Endothelial cell of umbilical vein (primary cell): ENCODE data around the gene PBX2. TPM values are rescaled to one million over a fixed set of nuclear protein-coding genes. Genes with fewer than 3 reads are reported as not detected.

Experiments used
- BruUV-seq: library from RNA; stranded (reverse); fragments of 400-500 nt; replicated peaks from 2 replicates; lab custom pipeline; 2021; lab: Mats Ljungman, UMichigan
- CTCF ChIA-PET: fragments of 300-600, 350-600 bp; sonication (Branson Sonifier 250); formaldehyde crosslinking; loops from one replicate; lab custom pipeline; 2021; ENCODE audit warnings: antibody characterized with exemption, inconsistent platforms; lab: Charles Lee
- POLR2A ChIA-PET: fragments of 300-600, 350-600 bp; sonication (Branson Sonifier 250); formaldehyde crosslinking; loops from one replicate; lab custom pipeline; 2021; ENCODE audit warnings: antibody characterized with exemption, inconsistent platforms; lab: Charles Lee
- DNase-seq: peaks from one replicate; pipeline ENCODE4 v3.0.0-alpha.2; 2011; ENCODE audit warnings: low read depth, low spot score
- FAIRE-seq: peaks from 2 replicates; lab custom pipeline; 2011; peaks lifted over from hg19 to GRCh38; lab: Jason Lieb, UNC
- H2AFZ ChIP-seq: 2 replicates; pipeline ENCODE4 v1.6.0; 2012; ENCODE audit warnings: low read depth, low read length, control low read depth, inconsistent platforms
- H3K27ac ChIP-seq: 2 replicates; pipeline ENCODE4 v1.5.1; 2011; ENCODE audit warnings: low read depth, mild to moderate bottlenecking, control low read depth, low read length, moderate library complexity; ENCODE audit not compliant: insufficient read depth
- H3K27me3 ChIP-seq, 2 experiments: 2 replicates each; pipeline versions ENCODE4 v1.6.0 to v1.6.1; 2011; ENCODE audit warnings: low read length in 2 of 2, mixed read lengths in 1 of 2; ENCODE audit not compliant: control insufficient read depth in 2 of 2, insufficient read depth in 2 of 2
- H3K36me3 ChIP-seq, 2 experiments: 2 replicates in 1 of 2; 3 replicates in 1 of 2; pipeline ENCODE4 v1.5.1; 2011; ENCODE audit warnings: low read length in 2 of 2, mild to moderate bottlenecking in 1 of 2, moderate library complexity in 1 of 2; ENCODE audit not compliant: control insufficient read depth in 2 of 2, insufficient read depth in 2 of 2; ENCODE audit errors: extremely low read depth in 1 of 2
- H3K4me1 ChIP-seq: 3 replicates; pipeline ENCODE4 v1.5.1; 2011; ENCODE audit warnings: mild to moderate bottlenecking, low read length; ENCODE audit not compliant: control insufficient read depth, insufficient read depth; ENCODE audit errors: extremely low read depth
- H3K4me2 ChIP-seq: 2 replicates; pipeline ENCODE4 v1.6.1; 2011; ENCODE audit warnings: low read length, control low read depth, mixed read lengths; ENCODE audit not compliant: insufficient read depth
- H3K4me3 ChIP-seq, 3 experiments: fragments of 200-600 bp in 1 of 3; sonication (generic), shearing (Covaris generic) in 1 of 3; replicated peaks in 1 of 3; 2 replicates each; pipeline ENCODE4 v1.5.1; 2011 to 2016; ENCODE audit warnings: control low read depth in 3 of 3, low read length in 3 of 3, mild to moderate bottlenecking in 2 of 3, inconsistent platforms in 1 of 3, low read depth in 1 of 3, moderate library complexity in 1 of 3; ENCODE audit not compliant: insufficient read depth in 1 of 3
- H3K79me2 ChIP-seq: 2 replicates; pipeline ENCODE4 v1.6.0; 2012; ENCODE audit warnings: low read length, inconsistent platforms; ENCODE audit not compliant: control insufficient read depth, insufficient read depth
- H3K9ac ChIP-seq: replicated peaks from 2 replicates; pipeline ENCODE3; 2011; ENCODE audit warnings: low read length, control low read depth; ENCODE audit not compliant: insufficient read depth; ENCODE audit errors: extremely low read depth
- H3K9me1 ChIP-seq: replicated peaks from 3 replicates; pipeline ENCODE4 v1.6.0; 2011; ENCODE audit warnings: mild to moderate bottlenecking, low read length; ENCODE audit not compliant: control insufficient read depth, insufficient read depth; ENCODE audit errors: extremely low read depth
- H3K9me3 ChIP-seq: replicated peaks from 2 replicates; pipeline ENCODE4 v1.5.1; 2012; ENCODE audit warnings: low read length, inconsistent platforms; ENCODE audit not compliant: control insufficient read depth, insufficient read depth
- H4K20me1 ChIP-seq: replicated peaks from 2 replicates; pipeline ENCODE3; 2011; ENCODE audit warnings: mild to moderate bottlenecking, low read length; ENCODE audit not compliant: control insufficient read depth, insufficient read depth; ENCODE audit errors: extremely low read depth
- CTCF ChIP-seq, 2 donors: IDR thresholded peaks; 1 replicate in 1 of 2; 2 replicates in 1 of 2; pipeline ENCODE4 v1.5.1; 2011; ENCODE audit warnings: low read length in 2 of 2, mild to moderate bottlenecking in 2 of 2, moderate library complexity in 2 of 2, control low read depth in 1 of 2, inconsistent platforms in 1 of 2, low read depth in 1 of 2; ENCODE audit not compliant: insufficient read depth in 1 of 2; ENCODE audit errors: extremely low read depth in 1 of 2
- GATA2 ChIP-seq: IDR thresholded peaks from 2 replicates; pipeline ENCODE4 v1.7.0; 2011; ENCODE audit warnings: low read depth, mild to moderate bottlenecking, moderate library complexity, mixed read lengths, low read length; ENCODE audit not compliant: insufficient read length, insufficient read depth
- JUN ChIP-seq: IDR thresholded peaks from 2 replicates; pipeline ENCODE4 v1.6.1; 2011; ENCODE audit warnings: borderline replicate concordance, low read depth; ENCODE audit not compliant: insufficient read length, insufficient read depth
- MYC ChIP-seq: IDR thresholded peaks from one replicate; pipeline ENCODE4 v1.6.1; 2011; ENCODE audit warnings: mild to moderate bottlenecking, low read depth, low read length
- POLR2A ChIP-seq: IDR thresholded peaks from 2 replicates; pipeline ENCODE4 v1.6.1; 2012; ENCODE audit warnings: low read depth, mild to moderate bottlenecking, control low read depth, low read length
- POLR2AphosphoS5 ChIP-seq: IDR thresholded peaks from 2 replicates; pipeline ENCODE4 v1.6.1; 2012; ENCODE audit warnings: low read depth, mild to moderate bottlenecking, control low read depth, low read length, moderate library complexity; ENCODE audit not compliant: insufficient read depth
- dilution Hi-C: fragments of 300-500 bp; cut with MboI; formaldehyde crosslinking; loops from one replicate; pipeline ENCODE4 v1.15.0; 2019; ENCODE audit warnings: low sequenced_read_pairs; ENCODE audit not compliant: extremely low pct_ligation_motif_present
- intact Hi-C: fragments of 100-400 bp; cut with micrococcal nuclease; formaldehyde crosslinking; loops from one replicate; pipeline ENCODE4 v1.10.0; 2022
- polyA plus RNA-seq, 4 experiments: library from polyadenylated mRNA; depleted of rRNA in 3 of 4; stranded (reverse) in 3 of 4; unstranded in 1 of 4; fragments of >200 nt; gene quantifications; 2 replicates each; pipeline versions ENCODE4 v1.2.1 to v1.2.3, GENCODE V29; 2011 to 2012; ENCODE audit warnings: missing spikeins in 1 of 4
- total RNA-seq: library from RNA; stranded (reverse); gene quantifications from 2 replicates; pipeline ENCODE4 v1.2.3, GENCODE V29; 2021

Gene PBX2
- total and polyA plus RNA-seq, 2 donors (not counting 3 experiments of a cell fraction or from before 2014, with no cell fraction given) = 82.3 to 100 TPM

GRCh38 chr6:32177788-32178546 is 12.0 kb downstream of the PBX2 start, which contains the start of gene RNF5:
TSS of gene RNF5 (plus strand) at chr6:32178405. CDS start at chr6:32178512, 107 bp downstream.
- peaks cover 3 to 17% of the 10 kb centered on the region in 2 experiments for H3K36me3 ChIP-seq
- peaks cover 21% of the 10 kb centered on the region for H3K79me2 ChIP-seq
- POLR2A ChIA-PET = interaction anchor here (1.2 to 1.7 kb wide), 3 partner anchors 12 to 19 kb away, joined by 4 to 9 read pairs (median 5); partner anchors contain the start of gene PBX2
- H3K9me3 ChIP-seq = no peaks in the 10 kb centered on the region
- peaks cover 30% of the 10 kb centered on the region for H3K4me1 ChIP-seq
- H3K9me1 ChIP-seq = no peaks in the 10 kb centered on the region
- peak within 1 kb of the TSS; percentile 83 for H3K4me2 ChIP-seq
- FAIRE-seq = peak; percentile 100
- dilution Hi-C loops (no loop called here), intact Hi-C loops (loop anchor here (1.0 to 5.0 kb wide), 4 partner anchors 12 to 794 kb away; partner anchors contain the start of genes NELFE, PBX2 and SKIC2)
- TF ChIP-seq GATA2 (no peak), POLR2AphosphoS5 (peak; percentile 19)
- no TSS peak for BruUV-seq
- H3K27ac ChIP-seq = peak within 1 kb of the TSS; percentile 83
- H3K4me3 ChIP-seq = peak within 1 kb of the TSS; percentile 56 to 67 (median 66)
- no peaks in the 10 kb centered on the region for H4K20me1 ChIP-seq
- H3K9ac ChIP-seq = peak within 1 kb of the TSS; percentile 86
- DNase-seq = peak; percentile 100
- no peaks in the 10 kb centered on the region for H3K27me3 ChIP-seq
- H2AFZ ChIP-seq = peak within 1 kb of the TSS; percentile 56
- CTCF ChIA-PET = interaction anchor here (0.7 to 2.9 kb wide), 6 partner anchors 10 to 48 kb away, joined by 3 to 15 read pairs (median 4); partner anchors contain the start of genes FKBPL, GPSM3 and PBX2

DNA sequence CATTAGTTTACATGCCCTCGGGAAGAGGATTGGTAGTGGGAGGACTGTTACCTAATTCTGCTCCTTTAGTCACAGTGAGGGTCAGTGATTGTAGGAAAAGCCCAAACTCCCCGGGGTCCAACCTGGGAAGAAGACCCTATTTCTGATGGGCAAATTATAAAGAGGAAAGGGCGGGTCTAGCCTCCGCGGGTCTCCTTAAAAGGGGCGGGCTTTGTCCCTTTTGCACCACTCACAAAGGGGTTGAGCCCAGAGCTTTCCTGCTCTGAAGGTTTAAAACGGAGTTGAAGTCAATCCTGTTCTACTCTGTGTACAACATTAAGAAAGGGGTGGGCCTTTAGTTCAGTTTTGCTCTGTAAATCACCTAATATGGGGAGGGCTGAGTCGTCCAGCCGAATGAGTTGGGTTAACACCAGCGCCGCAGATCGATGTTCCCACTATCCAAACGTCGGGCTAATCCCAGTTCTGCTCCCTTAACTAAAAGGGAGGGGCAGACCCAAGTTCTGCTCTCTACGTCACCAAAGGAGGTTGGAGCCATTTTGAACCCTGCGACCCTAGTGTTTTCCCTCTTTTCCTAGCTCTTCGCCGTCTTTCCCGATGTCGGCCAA is 12.7 kb downstream of the PBX2 start:
- Histone ChIP-seq H3K9ac (peak overlapping the region; percentile 86), H3K79me2 (peaks cover 21% of the 10 kb centered on the region), H3K4me1 (peaks cover 30% of the 10 kb centered on the region), H3K27me3 (no peaks in the 10 kb centered on the region), H3K9me1 (no peaks in the 10 kb centered on the region), H2AFZ (peak overlapping the region; percentile 56), H3K9me3 (no peaks in the 10 kb centered on the region), H3K4me3 (peak overlapping the region; percentile 9 to 67 (median 40)), H3K27ac (peak overlapping the region; percentile 83), H4K20me1 (no peaks in the 10 kb centered on the region), H3K36me3 (peaks cover 0 to 11% of the 10 kb centered on the region in 2 experiments), H3K4me2 (peak overlapping the region; percentile 83)
- no peak for TF ChIP-seq MYC
- no peak for TF ChIP-seq CTCF (IDR thresholded peaks at IDR 0.05; ENCODE audit: extremely low read depth in 1 of 2, insufficient read depth in 1 of 2, low read depth in 1 of 2, low read length in 2 of 2)
- TF ChIP-seq JUN = no peak
- peak; percentile 31 for TF ChIP-seq POLR2AphosphoS5
- peak; percentile 58 for TF ChIP-seq POLR2A
- TSS peak; percentile 73 for BruUV-seq
- intact Hi-C loops (loop anchor here (5.0 kb wide), 2 partner anchors 220 to 795 kb away; partner anchors contain the start of genes NELFE and SKIC2), dilution Hi-C loops (no loop called here)
- DNase-seq (no peak), FAIRE-seq (no peak)
- ChIA-PET CTCF (interaction anchor here (0.7 to 2.9 kb wide), 5 partner anchors 13 to 47 kb away, joined by 3 to 15 read pairs (median 5); partner anchors contain the start of genes FKBPL, GPSM3 and PBX2), POLR2A (interaction anchor here (1.2 to 1.7 kb wide), 5 partner anchors 13 to 520 kb away, joined by 3 to 9 read pairs (median 4); partner anchors contain the start of genes ATF6B and PBX2)
